Measurements from ENCODE around the gene AKIP1. TPM values are rescaled to one million over a fixed set of nuclear protein-coding genes. Genes with fewer than 3 reads are reported as not detected.
"Not testable (repeated sequence)": the region's sequence is repeated elsewhere in the genome, so short reads cannot be mapped to it uniquely, and the experiment has no call there.

The AKIP1 gene, protein sequence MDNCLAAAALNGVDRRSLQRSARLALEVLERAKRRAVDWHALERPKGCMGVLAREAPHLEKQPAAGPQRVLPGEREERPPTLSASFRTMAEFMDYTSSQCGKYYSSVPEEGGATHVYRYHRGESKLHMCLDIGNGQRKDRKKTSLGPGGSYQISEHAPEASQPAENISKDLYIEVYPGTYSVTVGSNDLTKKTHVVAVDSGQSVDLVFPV
- 41.0 and 41.5 TPM in 2 replicates for total RNA-seq (2014; rRNA removed; shearing (Covaris generic))
- 35.6 and 52.7 TPM in 2 replicates for polyA plus RNA-seq (2014; cell fraction: nucleus; rRNA removed)

DNA sequence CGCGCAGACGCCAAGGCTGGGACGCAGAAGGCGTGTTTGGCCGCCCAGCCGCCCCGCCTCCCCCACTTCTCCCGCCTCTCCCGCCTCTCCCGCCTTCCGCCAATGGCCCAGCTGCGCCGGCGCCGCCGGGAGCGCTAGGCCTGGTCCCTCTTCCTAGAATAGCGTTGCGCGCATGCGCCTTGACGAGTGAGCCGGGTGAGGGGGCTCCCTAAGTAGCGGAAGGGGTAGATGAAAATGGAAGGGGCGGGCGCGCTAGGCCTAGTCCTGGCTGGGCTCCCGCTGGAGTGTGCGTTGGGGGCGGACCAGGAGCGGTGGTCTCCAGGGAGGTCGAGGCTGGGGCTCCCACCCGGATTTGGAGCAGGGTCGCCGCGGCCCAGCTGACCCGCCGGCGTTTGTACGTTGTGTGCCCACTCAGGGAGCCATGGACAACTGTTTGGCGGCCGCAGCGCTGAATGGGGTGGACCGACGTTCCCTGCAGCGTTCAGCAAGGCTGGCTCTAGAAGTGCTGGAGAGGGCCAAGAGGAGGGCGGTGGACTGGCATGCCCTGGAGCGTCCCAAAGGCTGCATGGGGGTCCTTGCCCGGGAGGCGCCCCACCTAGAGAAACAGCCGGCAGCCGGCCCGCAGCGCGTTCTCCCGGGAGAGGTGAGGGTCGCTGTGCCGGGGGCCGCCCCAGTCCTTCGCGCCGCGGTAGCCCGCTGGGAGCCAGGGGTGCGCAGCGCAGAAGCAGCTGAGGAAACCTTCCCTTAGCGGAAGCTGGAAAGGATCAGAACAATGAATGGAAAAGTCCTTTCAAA is at the start of gene AKIP1:
Gene AKIP1 (plus strand): TSS at position 161 of the 795 bp plus-strand sequence. CDS start 261 bp downstream, at position 422.
- peak; percentile 88 for DNase-seq (ENCODE audit: extremely low read depth, low read depth)

DNA sequence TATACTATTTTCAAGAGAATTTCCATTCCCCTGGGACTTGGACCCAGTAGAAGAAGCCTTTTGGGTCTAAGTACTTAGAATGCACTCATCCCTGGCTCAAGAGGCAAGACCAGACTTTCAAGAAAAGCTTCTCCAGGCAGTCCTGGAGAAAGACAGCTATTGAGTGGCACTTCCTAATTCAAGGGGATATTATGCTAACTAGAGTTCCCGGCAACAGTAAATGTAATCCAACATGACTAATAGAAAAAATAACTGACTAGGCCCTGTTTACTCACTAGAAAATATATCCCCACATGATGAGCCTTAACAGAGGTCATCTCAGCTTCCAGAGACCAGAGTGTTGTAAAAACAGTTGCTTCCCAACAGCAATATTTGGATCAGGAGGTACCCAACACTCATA is 47.2 kb upstream of the AKIP1 start:
- no peak for DNase-seq (ENCODE audit: extremely low read depth, low read depth)

DNA sequence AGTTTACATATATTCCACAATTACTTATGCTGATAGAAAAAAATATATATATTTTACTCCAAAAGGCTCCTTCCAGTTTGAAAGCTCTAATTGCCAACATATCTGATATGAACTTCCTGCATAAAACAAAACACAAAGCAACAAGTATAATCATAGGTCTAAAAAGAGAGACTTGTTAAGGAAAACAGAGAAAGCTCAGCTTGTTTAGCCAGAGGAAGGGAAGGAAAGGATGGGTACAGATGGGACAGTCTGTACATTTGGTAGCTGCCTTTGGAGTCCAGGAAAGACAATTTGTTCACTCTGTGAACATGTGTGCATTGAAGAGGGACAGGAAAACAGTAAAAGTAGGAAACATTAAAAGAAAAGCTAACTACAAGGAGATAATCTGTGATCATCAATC is 45.7 kb upstream of the AKIP1 start:
- no peak for DNase-seq (ENCODE audit: extremely low read depth, low read depth)

DNA sequence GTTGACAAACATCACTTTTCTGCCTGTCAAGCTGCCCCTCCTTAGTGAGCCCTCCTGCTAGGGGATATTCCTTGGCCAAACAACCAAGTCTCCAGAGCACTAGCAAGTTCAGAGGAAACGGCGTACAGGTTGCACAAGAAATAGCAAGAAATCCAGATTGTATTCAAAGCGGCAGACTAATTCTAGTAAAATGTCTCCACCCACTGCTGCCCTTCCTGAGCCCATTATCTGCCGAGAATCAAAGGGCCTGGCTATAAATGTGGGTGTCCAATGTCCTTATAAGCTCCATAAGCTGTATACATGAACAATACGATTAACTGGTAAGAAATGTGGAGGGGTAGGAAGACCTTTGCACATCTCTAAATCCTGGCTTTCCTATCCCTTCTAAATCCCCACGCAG is 44.0 kb upstream of the AKIP1 start:
- no peak for DNase-seq (ENCODE audit: extremely low read depth, low read depth)

DNA sequence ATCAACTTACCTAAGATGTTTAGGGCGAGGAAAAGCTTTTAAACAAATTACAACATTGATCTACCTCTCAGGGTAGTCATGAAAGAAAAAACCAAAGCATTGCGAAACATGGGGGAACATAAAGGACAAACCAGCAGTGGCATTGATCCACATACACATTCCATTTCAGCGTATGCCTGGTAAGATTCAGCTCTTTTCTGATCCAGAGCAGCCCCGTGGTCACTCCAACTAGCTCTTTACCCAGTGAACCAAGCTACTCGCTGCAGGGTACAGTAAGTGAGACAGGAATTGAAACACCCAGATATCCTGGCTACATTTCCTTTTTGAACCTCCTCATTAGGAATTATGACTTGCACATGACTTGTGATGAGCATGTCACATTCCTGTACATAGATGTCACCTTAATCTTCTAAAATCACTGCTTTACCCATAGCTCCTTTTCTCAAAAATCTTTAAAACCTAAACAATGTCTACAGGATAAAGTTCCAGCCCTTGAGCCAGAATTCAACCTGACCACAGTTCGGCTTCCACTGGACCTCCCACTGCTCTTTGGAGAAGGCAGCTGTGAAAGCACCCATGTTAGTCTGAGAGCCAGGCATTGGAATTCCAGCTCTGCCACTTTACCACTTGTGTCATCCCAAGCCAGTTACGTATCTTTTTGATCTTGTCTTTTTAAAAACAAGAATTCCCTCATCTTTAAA is 42.9 kb upstream of the AKIP1 start:
- no peak for DNase-seq (ENCODE audit: extremely low read depth, low read depth)

DNA sequence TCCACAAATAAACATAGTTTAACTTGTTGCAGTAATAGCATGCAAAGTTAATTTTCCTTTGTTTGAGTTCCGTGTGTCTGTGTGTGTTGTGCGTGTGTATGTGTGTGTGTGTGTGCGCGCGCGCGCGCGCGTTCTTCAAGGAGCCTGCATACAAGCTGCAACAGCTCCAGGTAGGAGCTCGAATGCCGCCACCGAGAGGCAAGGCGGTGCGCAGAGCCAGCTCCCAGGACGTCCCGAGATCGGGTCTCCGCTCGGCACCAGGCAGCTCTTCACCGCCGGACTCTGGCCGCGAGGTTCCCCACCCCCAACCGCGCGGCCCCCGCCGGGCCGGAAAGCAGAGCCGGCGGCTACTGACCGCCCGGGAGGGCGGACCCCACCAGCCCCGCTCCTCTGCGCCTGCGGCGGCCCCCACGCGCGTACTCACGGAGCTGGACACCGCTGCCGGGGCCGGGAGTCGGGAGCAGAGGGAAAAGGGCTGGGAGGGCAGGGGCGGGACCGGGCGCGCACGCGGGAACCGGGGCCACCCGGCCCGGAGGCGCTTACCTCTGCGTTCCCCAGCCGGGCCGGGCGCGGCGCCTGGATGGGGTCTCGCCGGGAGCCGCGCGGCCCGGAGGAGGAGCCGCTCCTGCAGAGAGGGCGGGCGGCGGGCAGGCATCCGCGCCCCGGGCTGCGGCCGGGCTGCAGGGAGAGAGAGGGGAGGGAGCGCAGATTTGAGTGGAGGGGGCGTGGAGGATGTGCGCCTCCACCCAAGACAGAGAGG is 40.4 kb upstream of the AKIP1 start:
- DNase-seq (ENCODE audit: extremely low read depth, low read depth), result peak; percentile 26

DNA sequence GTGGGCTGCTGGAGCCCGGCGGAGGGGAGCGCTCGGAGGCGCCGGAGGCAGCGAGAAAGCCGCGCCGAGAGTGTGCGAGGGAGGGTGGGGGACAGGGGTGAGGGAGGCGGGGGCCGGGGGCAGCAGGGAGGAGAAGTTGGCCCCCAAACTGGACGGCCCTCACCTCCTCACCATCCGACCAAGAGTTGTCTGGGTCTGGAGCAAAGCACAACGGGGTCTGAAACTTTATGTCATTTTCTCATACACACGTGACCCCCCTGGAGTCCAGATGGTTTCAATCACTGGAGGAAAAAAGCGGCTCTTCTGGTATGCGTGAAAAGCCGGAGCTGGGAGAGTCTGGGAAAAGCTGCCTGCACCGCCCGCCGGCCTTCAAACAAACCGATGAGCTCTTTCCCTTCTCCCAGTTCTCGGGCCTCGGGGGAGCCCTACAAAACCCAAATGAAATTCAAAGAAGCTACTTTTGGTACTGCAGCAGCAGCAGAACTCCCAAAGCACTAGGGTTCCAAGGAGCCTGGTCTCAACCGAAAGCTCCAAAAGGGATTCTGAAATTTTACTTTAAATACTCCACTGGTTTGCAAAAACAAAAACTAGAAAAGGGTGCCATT is 39.7 kb upstream of the AKIP1 start:
- DNase-seq (ENCODE audit: extremely low read depth, low read depth), result peak; percentile 20

DNA sequence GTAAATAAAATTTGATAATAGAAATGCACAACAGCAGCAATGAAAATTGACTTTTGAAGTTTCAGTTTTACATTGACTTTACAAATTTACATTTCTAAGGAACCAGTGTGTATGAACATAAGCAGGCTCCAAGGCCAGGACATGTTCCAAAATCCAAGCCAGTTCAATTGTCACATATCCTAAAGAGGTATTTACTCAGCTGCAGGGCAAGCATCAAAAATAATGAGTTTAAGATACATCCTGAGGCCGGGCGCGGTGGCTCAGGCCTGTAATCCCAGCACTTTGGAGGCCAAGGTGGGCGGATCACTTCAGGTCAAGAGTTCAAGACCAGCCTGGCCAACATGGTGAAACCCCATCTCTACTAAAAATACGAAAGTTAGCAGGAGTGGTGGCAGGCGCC is 39.0 kb upstream of the AKIP1 start:
- DNase-seq (ENCODE audit: extremely low read depth, low read depth), result no peak

DNA sequence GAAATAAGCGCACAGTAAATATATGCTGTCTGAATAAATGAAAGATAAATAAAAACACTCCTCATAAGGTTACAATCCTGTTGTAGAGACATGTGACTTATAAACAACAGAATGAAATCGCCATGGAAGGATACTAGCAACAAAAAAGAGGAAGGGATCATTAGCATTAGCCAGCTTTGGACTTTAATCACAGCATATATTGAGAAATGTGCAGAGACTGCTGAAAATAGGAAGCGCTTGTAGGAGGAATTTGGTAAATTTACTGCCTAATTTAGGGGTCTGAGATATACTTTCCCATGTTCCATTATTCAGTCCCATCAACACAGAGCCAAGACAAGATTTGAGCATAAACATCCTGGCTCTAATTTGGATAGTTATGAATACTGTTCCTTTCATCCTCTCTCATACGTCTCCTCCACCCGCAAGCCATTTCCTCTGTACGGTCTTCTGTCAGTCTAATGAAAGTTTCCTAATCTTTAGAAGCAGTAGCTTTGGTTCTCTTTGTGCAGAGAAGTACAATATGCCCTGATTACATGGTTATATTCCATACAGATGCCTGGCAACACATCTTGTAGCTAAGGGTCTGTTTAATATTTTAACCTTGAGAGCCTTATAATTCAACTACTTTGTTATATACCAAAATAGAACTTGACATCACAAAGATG is 37.1 kb upstream of the AKIP1 start:
- no peak for DNase-seq (ENCODE audit: extremely low read depth, low read depth)

DNA sequence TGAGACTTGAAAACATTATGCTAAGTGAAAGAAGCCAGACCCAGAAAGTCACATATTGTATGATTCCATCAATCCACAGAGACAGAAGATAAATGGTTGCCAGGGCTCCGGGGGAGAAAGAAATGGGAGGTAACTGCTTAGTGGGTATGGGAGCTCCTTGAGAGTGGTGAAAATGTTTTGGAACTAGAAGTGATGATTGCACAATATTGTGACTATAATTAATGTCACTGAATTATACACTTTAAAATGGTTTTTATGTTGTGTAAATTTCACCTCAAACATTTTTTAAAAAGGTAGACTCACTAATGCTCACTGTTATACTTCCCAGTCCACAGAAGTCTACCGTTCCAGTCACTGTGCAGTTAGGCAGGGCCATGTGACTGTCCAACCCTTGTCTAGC is 32.2 kb upstream of the AKIP1 start:
- no peak for DNase-seq (ENCODE audit: extremely low read depth, low read depth)

DNA sequence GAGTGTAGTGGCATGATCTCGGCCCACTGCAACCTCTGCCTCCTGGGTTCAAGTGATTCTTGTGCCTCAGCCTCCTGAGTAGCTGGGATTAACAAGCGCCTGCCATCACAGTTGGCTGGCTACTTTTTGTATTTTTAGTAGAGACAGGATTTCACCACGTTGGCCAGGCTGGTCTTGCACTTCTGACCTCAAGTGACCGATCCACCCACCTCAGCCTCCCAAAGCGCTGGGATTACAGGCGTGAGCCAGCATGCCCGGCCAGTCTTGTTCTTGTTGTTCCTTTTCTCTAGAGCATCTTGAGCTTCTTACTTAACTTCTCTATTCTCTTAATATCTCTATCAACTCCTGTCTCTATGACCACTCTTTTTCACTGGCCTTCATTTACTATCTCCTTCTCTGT is 29.4 kb upstream of the AKIP1 start:
- not testable (repeated sequence) for DNase-seq (ENCODE audit: extremely low read depth, low read depth)

DNA sequence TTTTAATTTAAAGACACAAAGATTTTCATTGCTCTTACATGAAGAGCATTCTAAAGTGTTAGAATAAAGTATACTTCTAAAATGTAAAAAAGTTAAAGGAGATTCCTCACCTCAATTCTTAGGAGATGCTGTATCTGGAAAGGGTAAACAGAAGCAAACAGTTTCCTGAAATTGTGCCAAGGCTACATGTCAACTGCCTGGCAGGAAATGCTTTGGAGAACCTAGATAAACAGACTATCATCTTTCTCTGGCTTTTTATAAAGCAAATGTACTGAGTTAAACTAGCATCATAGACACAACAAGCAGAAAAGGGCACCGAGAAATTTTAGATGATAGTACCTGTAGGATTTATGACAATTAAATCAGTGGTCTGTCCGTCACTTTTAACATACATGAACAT is 24.7 kb upstream of the AKIP1 start:
- DNase-seq (ENCODE audit: extremely low read depth, low read depth), result no peak

DNA sequence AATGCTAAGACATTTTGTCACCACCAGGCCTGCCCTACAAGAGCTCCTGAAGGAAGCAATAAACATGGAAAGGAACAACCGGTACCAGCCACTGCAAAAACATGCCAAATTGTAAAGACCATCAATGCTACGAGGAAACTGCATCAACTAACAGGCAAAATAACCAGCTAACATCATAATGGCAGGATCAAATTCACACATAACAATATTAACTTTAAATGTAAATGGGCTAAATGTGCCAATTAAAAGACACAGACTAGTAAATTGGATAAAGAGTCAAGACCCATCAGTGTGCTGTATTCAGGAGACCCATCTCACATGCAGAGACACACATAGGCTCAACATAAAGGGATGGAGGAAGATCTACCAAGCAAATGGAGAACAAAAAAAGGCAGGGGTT is 19.8 kb upstream of the AKIP1 start:
- not testable (repeated sequence) for DNase-seq (ENCODE audit: extremely low read depth, low read depth)

DNA sequence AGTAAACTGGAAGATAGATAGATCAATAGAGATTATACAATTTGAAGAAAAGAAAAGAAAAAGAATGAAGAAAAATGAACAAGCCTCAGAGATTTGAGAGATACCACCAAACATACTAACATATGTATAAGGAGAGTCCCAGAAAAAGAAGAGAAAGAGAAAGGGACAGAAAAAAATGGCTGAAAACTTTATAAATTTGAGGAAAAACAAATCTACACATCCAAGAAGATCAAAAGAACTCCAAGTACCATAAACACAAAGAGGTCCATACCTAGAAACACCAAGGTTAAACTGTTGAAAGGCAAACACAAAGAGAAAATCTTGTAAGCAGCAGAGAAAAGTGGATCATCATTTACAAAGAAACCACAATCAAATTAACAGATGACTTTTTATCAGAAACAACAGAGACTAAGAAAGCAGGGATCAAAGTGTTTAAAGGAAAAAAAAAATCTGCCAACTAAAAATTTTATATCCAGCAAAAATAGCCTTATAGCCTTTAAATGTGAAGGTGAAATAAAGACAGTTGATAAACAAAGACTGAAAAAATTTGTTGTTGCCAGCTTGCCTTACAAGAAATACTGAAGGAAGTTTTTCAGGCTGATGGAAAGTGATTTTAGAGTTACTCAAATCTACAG is 11.8 kb upstream of the AKIP1 start:
- no peak for DNase-seq (ENCODE audit: extremely low read depth, low read depth)

DNA sequence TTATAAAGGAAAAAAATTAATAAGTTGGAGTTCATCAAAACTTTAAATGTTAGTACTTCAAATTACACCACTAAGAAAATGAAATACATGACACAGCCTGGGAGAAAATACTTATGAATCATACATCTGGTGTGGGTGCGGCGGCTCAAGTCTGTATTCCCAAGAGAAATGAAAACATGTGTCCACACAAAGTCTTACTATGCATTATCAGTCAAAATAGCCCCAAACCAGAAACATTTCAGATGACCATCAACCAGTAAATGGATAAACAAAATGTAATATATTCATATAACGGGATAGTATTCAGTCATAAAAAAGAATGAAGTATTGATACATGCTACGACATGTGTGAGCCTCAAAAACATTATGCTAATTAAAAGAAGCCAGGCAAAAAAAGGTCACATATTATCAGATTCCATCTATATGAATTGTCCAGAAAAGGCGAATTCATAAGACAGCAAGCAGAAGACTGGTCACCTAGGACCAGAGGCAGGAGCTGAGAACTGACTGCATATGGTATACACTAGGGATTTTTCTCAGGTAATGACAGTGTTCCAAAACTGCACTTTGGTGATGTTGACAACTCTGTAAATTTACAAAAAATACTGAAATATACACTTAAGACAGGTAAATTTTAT is 5.3 kb upstream of the AKIP1 start:
- DNase-seq (ENCODE audit: extremely low read depth, low read depth), result peak; percentile 66

DNA sequence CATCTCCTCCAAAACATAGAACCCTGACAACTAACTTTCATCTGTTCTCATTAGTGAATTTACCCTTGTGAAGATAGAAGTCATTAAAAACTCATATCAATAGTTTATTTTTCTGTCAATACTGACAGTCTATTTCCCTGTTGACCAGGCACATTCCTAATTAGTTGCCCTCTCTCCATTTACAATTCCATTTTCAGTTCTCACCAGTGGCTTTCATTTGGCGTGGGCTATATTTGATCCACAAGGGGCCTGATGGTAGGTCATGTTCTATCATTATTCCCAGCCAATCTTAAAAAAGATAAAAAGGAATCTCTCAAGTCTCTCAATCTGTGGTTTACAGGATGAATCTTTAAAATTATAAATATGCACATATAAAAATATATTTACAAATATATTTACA is 3.9 kb upstream of the AKIP1 start:
- DNase-seq (ENCODE audit: extremely low read depth, low read depth), result no peak

DNA sequence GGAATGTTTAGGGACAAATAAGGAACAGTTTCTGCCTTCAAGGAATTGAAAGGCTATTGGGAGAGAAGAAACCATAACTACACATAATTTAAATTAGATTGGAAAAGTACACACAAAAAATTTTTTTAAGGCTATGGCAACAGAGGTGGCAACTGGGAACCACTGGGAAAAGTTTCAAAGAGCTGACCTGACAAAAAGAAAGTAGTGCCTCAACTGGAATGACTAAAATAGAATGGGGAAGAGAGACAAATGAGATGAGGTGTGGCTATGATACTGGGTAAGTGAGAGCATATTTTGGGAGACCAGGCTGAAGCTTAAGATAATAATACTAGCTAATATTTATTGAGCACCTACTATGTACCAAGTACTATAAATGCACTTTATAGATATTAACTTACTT is 2.9 kb upstream of the AKIP1 start:
- no peak for DNase-seq (ENCODE audit: extremely low read depth, low read depth)

DNA sequence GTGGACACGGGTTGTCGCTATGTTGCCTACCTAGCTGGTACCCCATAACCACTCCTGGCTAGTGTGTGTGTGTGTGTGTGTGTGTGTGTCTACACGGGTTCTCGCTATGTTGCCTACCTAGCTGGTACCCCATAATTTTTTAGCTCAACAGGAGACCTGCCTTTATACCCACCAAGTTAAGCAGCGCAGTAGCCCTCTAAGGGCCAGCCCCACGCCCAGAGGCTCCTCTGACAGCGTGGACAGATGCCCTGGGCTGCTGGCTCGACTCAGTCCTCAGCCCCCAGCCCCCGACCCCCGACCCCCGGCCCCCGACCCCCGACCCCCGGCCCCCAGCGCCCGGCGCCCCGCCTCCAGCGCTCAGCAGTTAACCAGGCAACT is 351 bp upstream of the AKIP1 start:
- DNase-seq (ENCODE audit: extremely low read depth, low read depth), result no peak
